HepG2 (cell line): Measurements from ENCODE around the gene TNFRSF6B. TPM values are rescaled to one million over a fixed set of nuclear protein-coding genes. Genes with fewer than 3 reads are reported as not detected.

Source experiments
- AGO1 ChIP-seq: fragments of 200-400 bp; formaldehyde crosslinking; IDR thresholded peaks from 2 replicates; pipeline ENCODE4 v1.6.1; 2017; ENCODE audit warnings: mild to moderate bottlenecking, low read depth, low read length, moderate library complexity; ENCODE audit not compliant: poor library complexity, severe bottlenecking
- CBX2 ChIP-seq, 2 experiments: fragments of 200-600 bp in 1 of 2; sonication (generic); formaldehyde crosslinking in 1 of 2; IDR thresholded peaks; 2 replicates each; pipeline versions ENCODE4 v1.7.0 to v1.8.1; 2018 to 2022; ENCODE audit warnings: low read depth in 2 of 2, low read length in 1 of 2, mild to moderate bottlenecking in 1 of 2, missing genetic modification reagents in 1 of 2
- ESRRA ChIP-seq: sonication (generic); formaldehyde crosslinking; IDR thresholded peaks from 2 replicates; pipeline ENCODE4 v1.5.1; 2020; ENCODE audit warnings: mild to moderate bottlenecking, low read depth, missing genetic modification reagents
- FOXC1 ChIP-seq: sonication (generic); formaldehyde crosslinking; IDR thresholded peaks from 2 replicates; pipeline ENCODE4 v1.8.0; 2022; ENCODE audit warnings: mild to moderate bottlenecking, missing genetic modification reagents, borderline replicate concordance
- GMEB1 ChIP-seq: sonication (generic); formaldehyde crosslinking; IDR thresholded peaks from 2 replicates; pipeline ENCODE4 v1.5.1; 2020; ENCODE audit warnings: missing genetic modification reagents, mild to moderate bottlenecking, borderline replicate concordance
- HNRNPLL ChIP-seq: fragments of 200-400 bp; formaldehyde crosslinking; IDR thresholded peaks from 2 replicates; pipeline ENCODE4 v1.6.1; 2017; ENCODE audit warnings: mild to moderate bottlenecking, low read depth, low read length; ENCODE audit not compliant: poor library complexity, severe bottlenecking
- KLF12 ChIP-seq: sonication (generic); formaldehyde crosslinking; IDR thresholded peaks from 2 replicates; pipeline ENCODE4 v1.4.0; 2020; ENCODE audit warnings: missing genetic modification reagents, borderline replicate concordance
- MAFG ChIP-seq: sonication (generic); formaldehyde crosslinking; IDR thresholded peaks from 2 replicates; pipeline ENCODE4 v1.5.1; 2020; ENCODE audit warnings: mild to moderate bottlenecking, missing genetic modification reagents
- MAZ ChIP-seq, 2 experiments: sonication (generic) in 1 of 2; formaldehyde crosslinking in 1 of 2; IDR thresholded peaks; 2 replicates each; pipeline versions ENCODE4 v1.5.0 to v1.6.1; 2012 to 2020; ENCODE audit warnings: low read depth in 2 of 2, mild to moderate bottlenecking in 2 of 2, borderline replicate concordance in 1 of 2, improper control_type of control experiment in 1 of 2, low read length in 1 of 2, missing genetic modification reagents in 1 of 2, moderate library complexity in 1 of 2
- MLXIP ChIP-seq: sonication (generic); formaldehyde crosslinking; IDR thresholded peaks from 2 replicates; pipeline ENCODE4 v1.9.0; 2021; ENCODE audit warnings: missing genetic modification reagents, borderline replicate concordance
- PREB ChIP-seq: sonication (generic); formaldehyde crosslinking; IDR thresholded peaks from 2 replicates; pipeline ENCODE4 v1.4.0; 2020; ENCODE audit warnings: missing genetic modification reagents
- PTBP1 ChIP-seq: fragments of 200-400 bp; formaldehyde crosslinking; IDR thresholded peaks from 2 replicates; pipeline ENCODE4 v1.6.1; 2018; ENCODE audit warnings: low read length, low read depth; ENCODE audit not compliant: poor library complexity, severe bottlenecking
- RFX5 ChIP-seq: IDR thresholded peaks from 2 replicates; pipeline ENCODE4 v1.6.1; 2011; ENCODE audit warnings: low read depth, low read length, improper control_type of control experiment
- SCMH1 ChIP-seq: sonication (generic); formaldehyde crosslinking; IDR thresholded peaks from 2 replicates; pipeline ENCODE4 v1.9.0; 2021; ENCODE audit warnings: missing genetic modification reagents, mild to moderate bottlenecking, borderline replicate concordance
- SUZ12 ChIP-seq: fragments of 150-350 bp; IDR thresholded peaks from 2 replicates; pipeline ENCODE4 v1.6.1; 2014; ENCODE audit warnings: low read depth, low read length
- ZNF20 ChIP-seq: sonication (generic); formaldehyde crosslinking; IDR thresholded peaks from 2 replicates; pipeline ENCODE4 v1.4.0; 2020; ENCODE audit warnings: mild to moderate bottlenecking, moderate library complexity, missing genetic modification reagents
- ZNF230 ChIP-seq: sonication (generic); formaldehyde crosslinking; IDR thresholded peaks from 2 replicates; pipeline ENCODE4 v1.4.0; 2020; ENCODE audit warnings: mild to moderate bottlenecking, missing genetic modification reagents
- ZNF317 ChIP-seq: sonication (generic); formaldehyde crosslinking; IDR thresholded peaks from 2 replicates; pipeline ENCODE4 v1.5.0; 2020; ENCODE audit warnings: mild to moderate bottlenecking, missing genetic modification reagents
- ZNF33B ChIP-seq: sonication (generic); formaldehyde crosslinking; IDR thresholded peaks from 2 replicates; pipeline ENCODE4 v1.5.1; 2020; ENCODE audit warnings: mild to moderate bottlenecking, missing genetic modification reagents
- ZNF441 ChIP-seq: sonication (generic); formaldehyde crosslinking; IDR thresholded peaks from 2 replicates; pipeline ENCODE4 v1.7.0; 2021; ENCODE audit warnings: missing genetic modification reagents, borderline replicate concordance
- ZNF615 ChIP-seq: sonication (generic); formaldehyde crosslinking; IDR thresholded peaks from 2 replicates; pipeline ENCODE4 v1.5.0; 2020; ENCODE audit warnings: mild to moderate bottlenecking, missing genetic modification reagents, borderline replicate concordance
- ZNF841 ChIP-seq: sonication (generic); formaldehyde crosslinking; IDR thresholded peaks from 2 replicates; pipeline ENCODE4 v1.8.1; 2023; ENCODE audit warnings: missing genetic modification reagents, borderline replicate concordance
- polyA plus RNA-seq, 8 experiments: library from polyadenylated mRNA; depleted of rRNA in 3 of 8; stranded (reverse) in 7 of 8; unstranded in 1 of 8; fragments of >200 nt; fragmentation: Illumina TruSeq in 4 of 8; extraction: Trizol in 4 of 8; gene quantifications; 2 replicates each; pipeline versions ENCODE4 v1.2.1 to v1.2.3, GENCODE V29; 2011 to 2016; ENCODE audit warnings: low read depth in 4 of 8, missing spikeins in 1 of 8, mixed read lengths in 1 of 8; ENCODE audit not compliant: insufficient read depth in 1 of 8
- total RNA-seq, 5 experiments: library from RNA; depleted of rRNA; stranded (reverse); fragments of >200 nt; fragmentation: Illumina TruSeq; extraction: Trizol; gene quantifications; 2 replicates each; pipeline ENCODE4 v1.2.3, GENCODE V29; 2016; ENCODE audit warnings: low read depth in 1 of 5

TNFRSF6B gene
- total and polyA plus RNA-seq, 2 of the 13 experiments (the other 11 are each of a cell fraction or from before 2014, with no cell fraction given) = 0.24 TPM; not detected in 1

GRCh38 chr20:63744574-63745423 is 48.3 kb downstream of the TNFRSF6B start (continued):
- TF ChIP-seq MAFG (no peak), MAZ (IDR thresholded peaks at IDR 0.05; ENCODE audit: borderline replicate concordance, low read depth, low read length) (0 out of 2 replicates have a peak, but pooled peaks have one; percentile 27), MAZ (CRISPR knock-in tag; IDR thresholded peaks at IDR 0.05; ENCODE audit: low read depth) (0 out of 2 replicates have a peak, but pooled peaks have one; percentile 27), PTBP1 (no peak), ZNF615 (CRISPR knock-in tag) (0 out of 2 replicates have a peak, but pooled peaks have one; percentile 26), SUZ12 (no peak), CBX2 (IDR thresholded peaks at IDR 0.05; ENCODE audit: low read depth, low read length) (no peak), CBX2 (CRISPR knock-in tag; IDR thresholded peaks at IDR 0.05; ENCODE audit: low read depth) (no peak), GMEB1 (no peak), ZNF441 (CRISPR knock-in tag) (no peak), FOXC1 (peak; percentile 69; the same call in 1 of the 2 replicates), ESRRA (CRISPR knock-in tag) (peak; percentile 77; the same call in 1 of the 2 replicates), HNRNPLL (no peak), ZNF230 (CRISPR knock-in tag) (0 out of 2 replicates have a peak, but pooled peaks have one; percentile 41), MLXIP (CRISPR knock-in tag) (no peak), ZNF317 (no peak), RFX5 (no peak), ZNF841 (CRISPR knock-in tag) (no peak), ZNF20 (CRISPR knock-in tag) (no peak), ZNF33B (CRISPR knock-in tag) (no peak), PREB (CRISPR knock-in tag) (no peak), SCMH1 (CRISPR knock-in tag) (no peak), AGO1 (peak; percentile 95), KLF12 (CRISPR knock-in tag) (no peak; the same call in 1 of the 2 replicates)
